SK-N-SH treated with all-trans-retinoic acid at 6 μM for 48 hours (cell line): ENCODE results near the gene ELFN1.

Source experiments
- ISL1 ChIP-seq: fragments of 250-450 bp; sonication (Bioruptor Pico); IDR thresholded peaks from 2 replicates; pipeline ENCODE4 v2.1.2; 2022; ENCODE audit warnings: mild to moderate bottlenecking, moderate library complexity
- RARB ChIP-seq: fragments of 250-450 bp; sonication (Bioruptor Pico); IDR thresholded peaks from 2 replicates; pipeline ENCODE4 v1.8.0; 2021; ENCODE audit warnings: mild to moderate bottlenecking, moderate library complexity
- TOX ChIP-seq: fragments of 250-450 bp; sonication (Bioruptor Pico); IDR thresholded peaks from 2 replicates; pipeline ENCODE4 v1.8.0; 2021; ENCODE audit warnings: mild to moderate bottlenecking, moderate library complexity, borderline replicate concordance
- ZNF8 ChIP-seq: fragments of 450-650 bp; formaldehyde crosslinking; IDR thresholded peaks from 2 replicates; pipeline ENCODE4 v1.5.0; 2020; ENCODE audit warnings: mild to moderate bottlenecking, moderate library complexity
- TF ChIP-seq, protein P1 (sequence below): fragments of 250-450 bp; sonication (Bioruptor Pico); IDR thresholded peaks from 2 replicates; pipeline ENCODE4 v1.8.0; 2020; ENCODE audit warnings: mild to moderate bottlenecking, moderate library complexity, borderline replicate concordance
- TF ChIP-seq, protein P2 (sequence below): fragments of 250-450 bp; sonication (Bioruptor Pico); IDR thresholded peaks from 2 replicates; pipeline ENCODE4 v1.5.1; 2020; ENCODE audit warnings: low read depth, mild to moderate bottlenecking, moderate library complexity

DNA sequence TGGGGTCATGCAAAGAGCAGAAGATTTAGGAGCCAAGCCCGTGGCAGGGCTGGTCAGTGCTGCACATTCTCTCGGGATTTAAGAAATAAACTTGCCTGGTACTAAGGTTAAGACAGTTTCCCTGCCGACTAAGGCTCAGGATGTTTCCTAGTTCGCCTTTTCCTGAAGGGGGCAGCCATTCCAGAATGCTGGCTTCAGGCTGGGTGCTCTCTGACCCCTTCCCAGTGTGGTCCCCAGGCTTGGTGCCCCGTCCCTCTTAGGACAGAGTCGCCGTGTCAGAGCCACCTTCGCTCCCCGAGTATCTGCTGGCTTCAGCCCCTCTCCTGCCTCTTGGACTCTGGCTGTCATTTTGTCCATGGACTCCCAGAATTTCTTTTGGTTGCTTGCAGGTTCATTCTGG, 117.2 kb downstream of the ELFN1 start:
- no peak for TF ChIP-seq ZNF8 (CRISPR knock-in tag)
- no peak for TF ChIP-seq ISL1 (CRISPR knock-in tag)
- no peak for TF ChIP-seq TOX
- TF ChIP-seq RARB (CRISPR knock-in tag) = no peak
- TF ChIP-seq, protein P1, sequence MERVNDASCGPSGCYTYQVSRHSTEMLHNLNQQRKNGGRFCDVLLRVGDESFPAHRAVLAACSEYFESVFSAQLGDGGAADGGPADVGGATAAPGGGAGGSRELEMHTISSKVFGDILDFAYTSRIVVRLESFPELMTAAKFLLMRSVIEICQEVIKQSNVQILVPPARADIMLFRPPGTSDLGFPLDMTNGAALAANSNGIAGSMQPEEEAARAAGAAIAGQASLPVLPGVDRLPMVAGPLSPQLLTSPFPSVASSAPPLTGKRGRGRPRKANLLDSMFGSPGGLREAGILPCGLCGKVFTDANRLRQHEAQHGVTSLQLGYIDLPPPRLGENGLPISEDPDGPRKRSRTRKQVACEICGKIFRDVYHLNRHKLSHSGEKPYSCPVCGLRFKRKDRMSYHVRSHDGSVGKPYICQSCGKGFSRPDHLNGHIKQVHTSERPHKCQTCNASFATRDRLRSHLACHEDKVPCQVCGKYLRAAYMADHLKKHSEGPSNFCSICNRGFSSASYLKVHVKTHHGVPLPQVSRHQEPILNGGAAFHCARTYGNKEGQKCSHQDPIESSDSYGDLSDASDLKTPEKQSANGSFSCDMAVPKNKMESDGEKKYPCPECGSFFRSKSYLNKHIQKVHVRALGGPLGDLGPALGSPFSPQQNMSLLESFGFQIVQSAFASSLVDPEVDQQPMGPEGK (CRISPR knock-in tag) = no peak
- TF ChIP-seq, protein P2, sequence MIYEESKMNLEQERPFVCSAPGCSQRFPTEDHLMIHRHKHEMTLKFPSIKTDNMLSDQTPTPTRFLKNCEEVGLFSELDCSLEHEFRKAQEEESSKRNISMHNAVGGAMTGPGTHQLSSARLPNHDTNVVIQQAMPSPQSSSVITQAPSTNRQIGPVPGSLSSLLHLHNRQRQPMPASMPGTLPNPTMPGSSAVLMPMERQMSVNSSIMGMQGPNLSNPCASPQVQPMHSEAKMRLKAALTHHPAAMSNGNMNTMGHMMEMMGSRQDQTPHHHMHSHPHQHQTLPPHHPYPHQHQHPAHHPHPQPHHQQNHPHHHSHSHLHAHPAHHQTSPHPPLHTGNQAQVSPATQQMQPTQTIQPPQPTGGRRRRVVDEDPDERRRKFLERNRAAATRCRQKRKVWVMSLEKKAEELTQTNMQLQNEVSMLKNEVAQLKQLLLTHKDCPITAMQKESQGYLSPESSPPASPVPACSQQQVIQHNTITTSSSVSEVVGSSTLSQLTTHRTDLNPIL (CRISPR knock-in tag) = no peak
